HepG2 (cell line): Measurements from ENCODE around the gene LMF2. TPM values are rescaled to one million over a fixed set of nuclear protein-coding genes. Genes with fewer than 3 reads are reported as not detected.

Experiments used
- ATAC-seq: fragments of 200-7000 bp; cut with Tn5 transposase; 3 replicates; pipeline ENCODE4 v1.9.1; 2020; ENCODE audit warnings: mild to moderate bottlenecking, moderate library complexity
- BruUV-seq: library from RNA; stranded (reverse); fragments of 400-500 nt; replicated peaks from 2 replicates; lab custom pipeline; 2021; lab: Mats Ljungman, UMichigan
- CTCF ChIA-PET: fragments of 300-600 bp; formaldehyde crosslinking; extraction: SDS; loops from one replicate; lab custom pipeline; 2021; ENCODE audit warnings: low total read pairs, inconsistent platforms, low intra/inter-chr PET ratio; lab: Yijun Ruan, JAX
- POLR2A ChIA-PET: fragments of 350-600 bp; sonication (Branson Sonifier 250); formaldehyde crosslinking; loops from one replicate; lab custom pipeline; 2020; ENCODE audit warnings: antibody characterized with exemption, inconsistent platforms; lab: Yijun Ruan, JAX
- DNase-seq: peaks from one replicate; pipeline ENCODE4 v3.0.0-alpha.2; 2015; ENCODE audit warnings: low spot score
- FAIRE-seq: peaks from 3 replicates; lab custom pipeline; 2011; peaks lifted over from hg19 to GRCh38; lab: Jason Lieb, UNC
- H2AFZ ChIP-seq: one replicate; pipeline ENCODE4 v1.6.1; 2011; ENCODE audit warnings: low read length, inconsistent platforms
- H3K27ac ChIP-seq: fragments of 300-600 bp; 3 replicates; pipeline ENCODE4 v1.8.0; 2011; ENCODE audit warnings: mixed run types, mild to moderate bottlenecking, mixed read lengths, low read length, inconsistent platforms; ENCODE audit not compliant: insufficient read depth; ENCODE audit errors: extremely low read length
- H3K27me3 ChIP-seq, 2 experiments: fragments of 200-600 bp in 1 of 2; 2 replicates in 1 of 2; 3 replicates in 1 of 2; pipeline versions ENCODE4 v1.6.0 to v1.8.0; 2011; ENCODE audit warnings: low read length in 2 of 2, mild to moderate bottlenecking in 2 of 2, moderate library complexity in 2 of 2, inconsistent platforms in 1 of 2; ENCODE audit not compliant: insufficient read depth in 2 of 2, control insufficient read depth in 1 of 2
- H3K36me3 ChIP-seq, 2 experiments: fragments of 200-600 bp in 1 of 2; replicated peaks in 1 of 2; 2 replicates in 1 of 2; 3 replicates in 1 of 2; pipeline versions ENCODE4 v1.5.1 to v1.8.0; 2011; ENCODE audit warnings: low read length in 2 of 2, inconsistent platforms in 1 of 2; ENCODE audit not compliant: insufficient read depth in 2 of 2, control insufficient read depth in 1 of 2
- H3K4me1 ChIP-seq: 2 replicates; pipeline ENCODE4 v1.5.1; 2012; ENCODE audit warnings: low read length, inconsistent platforms; ENCODE audit not compliant: insufficient read depth
- H3K4me2 ChIP-seq: 2 replicates; pipeline ENCODE4 v1.6.0; 2011; ENCODE audit warnings: low read depth, low read length, inconsistent platforms
- H3K4me3 ChIP-seq, 3 experiments: fragments of 200-600 bp in 1 of 3; sonication (generic), shearing (Covaris generic) in 1 of 3; replicated peaks in 1 of 3; 2 replicates each; pipeline ENCODE4 v1.5.1; 2011 to 2016; ENCODE audit warnings: low read length in 3 of 3, inconsistent platforms in 2 of 3, low read depth in 2 of 3, mild to moderate bottlenecking in 2 of 3, control low read depth in 1 of 3, mixed read lengths in 1 of 3; ENCODE audit not compliant: insufficient read depth in 1 of 3
- H3K79me2 ChIP-seq: one replicate; pipeline ENCODE4 v1.6.1; 2011; ENCODE audit warnings: low read length, inconsistent platforms; ENCODE audit not compliant: insufficient read depth
- H3K9ac ChIP-seq: 2 replicates; pipeline ENCODE4 v1.6.0; 2011; ENCODE audit warnings: mild to moderate bottlenecking, low read depth, low read length, inconsistent platforms; ENCODE audit not compliant: insufficient read depth
- H3K9me3 ChIP-seq: 2 replicates; pipeline ENCODE4 v1.5.1; 2012; ENCODE audit warnings: mild to moderate bottlenecking, low read length
- H4K20me1 ChIP-seq: 2 replicates; pipeline ENCODE4 v1.6.0; 2011; ENCODE audit warnings: inconsistent platforms, mild to moderate bottlenecking, low read length, moderate library complexity; ENCODE audit not compliant: insufficient read depth
- PCBP2 ChIP-seq: fragments of 200-400 bp; formaldehyde crosslinking; optimal IDR thresholded peaks from 2 replicates; pipeline ENCODE3; 2018; ENCODE audit warnings: low read length, low read depth; ENCODE audit not compliant: poor library complexity, severe bottlenecking
- ZNF562 ChIP-seq: sonication (generic); formaldehyde crosslinking; IDR thresholded peaks from 2 replicates; pipeline ENCODE4 v1.8.0; 2022; ENCODE audit warnings: missing genetic modification reagents, borderline replicate concordance
- ZNF788 ChIP-seq: sonication (generic); formaldehyde crosslinking; IDR thresholded peaks from 2 replicates; pipeline ENCODE4 v1.5.0; 2020; ENCODE audit warnings: mild to moderate bottlenecking, missing genetic modification reagents, borderline replicate concordance
- ZNF839 ChIP-seq: sonication (generic); formaldehyde crosslinking; IDR thresholded peaks from 2 replicates; pipeline ENCODE4 v1.4.0; 2020; ENCODE audit warnings: missing genetic modification reagents, mild to moderate bottlenecking, borderline replicate concordance
- WGBS: methylation state at CpG from one replicate; pipeline ENCODE4 v1.1.6; 2017; ENCODE audit warnings: low lambda C conversion rate; 5-methylcytosine and 5-hydroxymethylcytosine counted together
- in situ Hi-C: cut with HindIII; loops from 2 replicates; pipeline ENCODE4 v1.10.0; 2017; ENCODE audit warnings: low pct_unique_long_range_greater_than_20kb; ENCODE audit not compliant: extremely low pct_ligation_motif_present
- intact Hi-C: fragments of 100-400 bp; cut with micrococcal nuclease; formaldehyde crosslinking; loops from one replicate; pipeline ENCODE4 v1.10.0; 2022; ENCODE audit not compliant: unreplicated experiment
- polyA plus RNA-seq, 8 experiments: library from polyadenylated mRNA; depleted of rRNA in 3 of 8; stranded (reverse) in 7 of 8; unstranded in 1 of 8; fragments of >200 nt; fragmentation: Illumina TruSeq in 4 of 8; extraction: Trizol in 4 of 8; gene quantifications; 2 replicates each; pipeline versions ENCODE4 v1.2.1 to v1.2.3, GENCODE V29; 2011 to 2016; ENCODE audit warnings: low read depth in 4 of 8, missing spikeins in 1 of 8, mixed read lengths in 1 of 8; ENCODE audit not compliant: insufficient read depth in 1 of 8
- total RNA-seq, 5 experiments: library from RNA; depleted of rRNA; stranded (reverse); fragments of >200 nt; fragmentation: Illumina TruSeq; extraction: Trizol; gene quantifications; 2 replicates each; pipeline ENCODE4 v1.2.3, GENCODE V29; 2016; ENCODE audit warnings: low read depth in 1 of 5
- TF ChIP-seq, protein P1 (sequence below): sonication (generic); formaldehyde crosslinking; IDR thresholded peaks from 2 replicates; pipeline ENCODE4 v1.4.0; 2020; ENCODE audit warnings: missing genetic modification reagents, borderline replicate concordance
- TF ChIP-seq, protein P2 (sequence below): sonication (generic); IDR thresholded peaks from 2 replicates; pipeline ENCODE4 v1.6.1; 2016; ENCODE audit warnings: low read depth, borderline replicate concordance

Gene LMF2
- total and polyA plus RNA-seq, 2 of the 13 experiments (the other 11 are each of a cell fraction or from before 2014, with no cell fraction given) = 23.3 to 30.6 TPM

DNA sequence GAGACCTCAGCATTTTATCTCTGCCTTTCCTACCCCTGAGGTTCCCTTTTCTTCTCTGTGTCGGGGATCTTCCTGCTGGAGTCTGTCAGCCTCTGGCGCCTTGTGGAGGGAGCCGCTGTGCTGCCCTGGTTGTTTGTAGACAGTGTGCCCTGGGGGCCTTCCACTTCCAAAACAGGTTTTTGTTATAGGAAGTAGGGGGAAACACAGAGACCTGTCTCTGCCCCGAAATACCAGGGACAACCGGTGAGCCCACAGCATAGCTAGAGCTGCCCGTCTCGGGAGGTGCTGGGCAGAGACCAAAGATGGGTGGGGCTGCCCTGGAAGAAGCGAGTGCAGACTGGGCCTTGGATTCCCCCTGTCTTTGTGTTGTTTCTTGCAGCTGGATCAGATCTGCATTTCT is 8.6 kb upstream of the LMF2 start (continued):
- TF ChIP-seq, protein P1, sequence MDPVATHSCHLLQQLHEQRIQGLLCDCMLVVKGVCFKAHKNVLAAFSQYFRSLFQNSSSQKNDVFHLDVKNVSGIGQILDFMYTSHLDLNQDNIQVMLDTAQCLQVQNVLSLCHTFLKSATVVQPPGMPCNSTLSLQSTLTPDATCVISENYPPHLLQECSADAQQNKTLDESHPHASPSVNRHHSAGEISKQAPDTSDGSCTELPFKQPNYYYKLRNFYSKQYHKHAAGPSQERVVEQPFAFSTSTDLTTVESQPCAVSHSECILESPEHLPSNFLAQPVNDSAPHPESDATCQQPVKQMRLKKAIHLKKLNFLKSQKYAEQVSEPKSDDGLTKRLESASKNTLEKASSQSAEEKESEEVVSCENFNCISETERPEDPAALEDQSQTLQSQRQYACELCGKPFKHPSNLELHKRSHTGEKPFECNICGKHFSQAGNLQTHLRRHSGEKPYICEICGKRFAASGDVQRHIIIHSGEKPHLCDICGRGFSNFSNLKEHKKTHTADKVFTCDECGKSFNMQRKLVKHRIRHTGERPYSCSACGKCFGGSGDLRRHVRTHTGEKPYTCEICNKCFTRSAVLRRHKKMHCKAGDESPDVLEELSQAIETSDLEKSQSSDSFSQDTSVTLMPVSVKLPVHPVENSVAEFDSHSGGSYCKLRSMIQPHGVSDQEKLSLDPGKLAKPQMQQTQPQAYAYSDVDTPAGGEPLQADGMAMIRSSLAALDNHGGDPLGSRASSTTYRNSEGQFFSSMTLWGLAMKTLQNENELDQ = no peak

DNA sequence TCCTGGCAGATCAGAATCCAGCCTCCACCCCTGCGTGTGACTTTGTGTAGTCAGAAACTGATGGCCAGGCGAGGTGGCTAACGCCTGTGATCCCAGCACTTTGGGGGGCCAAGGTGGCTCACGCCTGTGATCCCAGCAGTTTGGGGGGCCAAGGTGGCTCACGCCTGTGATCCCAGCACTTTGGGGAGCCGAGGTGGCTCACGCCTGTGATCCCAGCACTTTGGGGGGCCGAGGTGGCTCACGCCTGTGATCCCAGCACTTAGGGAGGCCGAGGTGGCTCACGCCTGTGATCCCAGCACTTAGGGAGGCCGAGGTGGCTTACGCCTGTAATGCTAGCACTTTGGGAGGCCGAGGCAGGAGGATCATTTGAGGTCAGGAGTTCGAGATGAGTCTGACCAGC is 5.7 kb upstream of the LMF2 start:
- H3K27ac ChIP-seq = no peak overlapping the region
- no TSS peak for BruUV-seq
- no peak overlapping the region for H2AFZ ChIP-seq
- DNase-seq (no peak), FAIRE-seq (no peak), ATAC-seq (no peak)
- in situ Hi-C loops (no loop called here), intact Hi-C loops (no loop called here)
- no peak overlapping the region for H3K4me2 ChIP-seq
- H3K4me3 ChIP-seq = no peak overlapping the region
- peaks cover 11% of the 10 kb centered on the region for H3K4me1 ChIP-seq
- H4K20me1 ChIP-seq = no peaks in the 10 kb centered on the region
- ChIA-PET CTCF (no interaction called here), POLR2A (no interaction called here)
- H3K9ac ChIP-seq = no peak overlapping the region
- WGBS = 96% methylated on average over 15 of the region's 15 CpGs
- TF ChIP-seq ZNF839 (CRISPR knock-in tag) (no peak), ZNF788 (no peak), ZNF562 (no peak), PCBP2 (no peak)
- TF ChIP-seq, protein P2, sequence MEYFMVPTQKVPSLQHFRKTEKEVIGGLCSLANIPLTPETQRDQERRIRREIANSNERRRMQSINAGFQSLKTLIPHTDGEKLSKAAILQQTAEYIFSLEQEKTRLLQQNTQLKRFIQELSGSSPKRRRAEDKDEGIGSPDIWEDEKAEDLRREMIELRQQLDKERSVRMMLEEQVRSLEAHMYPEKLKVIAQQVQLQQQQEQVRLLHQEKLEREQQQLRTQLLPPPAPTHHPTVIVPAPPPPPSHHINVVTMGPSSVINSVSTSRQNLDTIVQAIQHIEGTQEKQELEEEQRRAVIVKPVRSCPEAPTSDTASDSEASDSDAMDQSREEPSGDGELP = no peak
- H3K79me2 ChIP-seq = peaks cover 53% of the 10 kb centered on the region
- H3K27me3 ChIP-seq = no peaks in the 10 kb centered on the region
- no peaks in the 10 kb centered on the region for H3K9me3 ChIP-seq
- H3K36me3 ChIP-seq = peaks cover 8 to 28% of the 10 kb centered on the region in 2 experiments
